ENCODE data around the gene ATP6V1B1. TPM values are rescaled to one million over a fixed set of nuclear protein-coding genes. Genes with fewer than 3 reads are reported as not detected.

Gene ATP6V1B1
- total RNA-seq, 1 donor from 2014 or later = 2.1 TPM

- Histone ChIP-seq H3K4me3 (no peak overlapping the region), H3K27ac (no peak overlapping the region), H3K27me3 (no peaks in the 10 kb centered on the region), H3K9me3 (no peaks in the 10 kb centered on the region), H3K4me1 (no peaks in the 10 kb centered on the region), H3K36me3 (no peaks in the 10 kb centered on the region)
- ATAC-seq (no peak), DNase-seq (peak; percentile 28)
- TF ChIP-seq, protein P1, sequence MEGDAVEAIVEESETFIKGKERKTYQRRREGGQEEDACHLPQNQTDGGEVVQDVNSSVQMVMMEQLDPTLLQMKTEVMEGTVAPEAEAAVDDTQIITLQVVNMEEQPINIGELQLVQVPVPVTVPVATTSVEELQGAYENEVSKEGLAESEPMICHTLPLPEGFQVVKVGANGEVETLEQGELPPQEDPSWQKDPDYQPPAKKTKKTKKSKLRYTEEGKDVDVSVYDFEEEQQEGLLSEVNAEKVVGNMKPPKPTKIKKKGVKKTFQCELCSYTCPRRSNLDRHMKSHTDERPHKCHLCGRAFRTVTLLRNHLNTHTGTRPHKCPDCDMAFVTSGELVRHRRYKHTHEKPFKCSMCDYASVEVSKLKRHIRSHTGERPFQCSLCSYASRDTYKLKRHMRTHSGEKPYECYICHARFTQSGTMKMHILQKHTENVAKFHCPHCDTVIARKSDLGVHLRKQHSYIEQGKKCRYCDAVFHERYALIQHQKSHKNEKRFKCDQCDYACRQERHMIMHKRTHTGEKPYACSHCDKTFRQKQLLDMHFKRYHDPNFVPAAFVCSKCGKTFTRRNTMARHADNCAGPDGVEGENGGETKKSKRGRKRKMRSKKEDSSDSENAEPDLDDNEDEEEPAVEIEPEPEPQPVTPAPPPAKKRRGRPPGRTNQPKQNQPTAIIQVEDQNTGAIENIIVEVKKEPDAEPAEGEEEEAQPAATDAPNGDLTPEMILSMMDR (IDR thresholded peaks at IDR 0.05) = no peak
- intact Hi-C loops (cut with DNase I) = loop anchor here (10.0 kb wide), 1 partner anchor 67 kb away; no protein-coding TSS in a partner anchor
These were observed 6.0 kb downstream of the ATP6V1B1 start for GRCh38 chr2:70941701-70942100.

- no peak for ATAC-seq
- Histone ChIP-seq H3K4me3 (no peak overlapping the region), H3K4me1 (no peaks in the 10 kb centered on the region), H3K27ac (no peak overlapping the region), H3K9me3 (no peaks in the 10 kb centered on the region), H3K36me3 (no peaks in the 10 kb centered on the region), H3K27me3 (no peaks in the 10 kb centered on the region)
- DNase-seq = peak; percentile 47
- TF ChIP-seq, protein P1 (IDR thresholded peaks at IDR 0.05) = no peak
- intact Hi-C loops (cut with DNase I) = loop anchor here (10.0 kb wide), 1 partner anchor 68 kb away; no protein-coding TSS in a partner anchor
These were observed 6.9 kb downstream of the ATP6V1B1 start for GRCh38 chr2:70942396-70943204.

DNA sequence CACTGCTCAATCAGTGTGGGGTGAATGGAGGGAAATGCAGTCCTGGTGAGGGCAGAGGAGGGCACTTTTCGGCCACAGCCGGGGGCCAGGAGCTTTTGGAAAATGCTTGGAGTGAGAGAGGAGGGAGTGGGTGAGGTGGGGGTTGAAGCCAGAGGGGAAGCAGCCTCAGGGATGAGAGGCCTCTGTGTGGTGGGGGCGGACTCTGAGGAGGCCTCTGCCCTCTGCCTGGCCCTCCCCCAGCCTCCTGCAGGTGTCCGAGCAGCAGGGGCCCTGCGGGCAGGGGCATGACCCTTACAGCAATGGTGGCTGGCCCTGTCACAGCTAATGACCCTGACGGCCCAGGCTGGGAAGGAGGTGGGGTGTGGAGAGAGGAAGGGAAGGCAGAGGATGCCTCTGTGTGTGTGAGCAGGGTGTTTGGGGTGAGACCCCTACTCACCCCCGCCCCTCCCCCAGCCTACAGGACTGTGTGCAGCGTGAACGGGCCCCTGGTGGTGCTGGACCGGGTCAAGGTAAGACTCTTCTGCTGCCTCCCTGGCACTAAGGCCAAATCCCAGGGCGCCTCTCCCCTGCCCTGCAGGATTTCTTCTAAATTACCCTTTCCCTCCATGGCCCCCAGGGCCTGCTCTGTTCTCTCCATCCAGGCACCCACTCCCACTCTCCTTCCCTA, 7.6 kb downstream of the ATP6V1B1 start:
- TF ChIP-seq, protein P1 (IDR thresholded peaks at IDR 0.05) = no peak
- ATAC-seq (no peak), DNase-seq (peak; percentile 37)

GRCh38 chr2:70944111-70944690, 8.5 kb downstream of the ATP6V1B1 start:
- H3K9me3 ChIP-seq = no peaks in the 10 kb centered on the region
- H3K27ac ChIP-seq = no peak overlapping the region
- DNase-seq = peak; percentile 36
- TF ChIP-seq, protein P1 (IDR thresholded peaks at IDR 0.05) = no peak
- H3K36me3 ChIP-seq = no peaks in the 10 kb centered on the region
- H3K4me1 ChIP-seq = no peaks in the 10 kb centered on the region
- H3K27me3 ChIP-seq = no peaks in the 10 kb centered on the region
- ATAC-seq = no peak
- intact Hi-C loops (cut with DNase I) = loop anchor here (10.0 kb wide), 1 partner anchor 69 kb away; no protein-coding TSS in a partner anchor
- no peak overlapping the region for H3K4me3 ChIP-seq

More for the DNA sequence above, 7.6 kb downstream of the ATP6V1B1 start:
- no peaks in the 10 kb centered on the region for H3K4me1 ChIP-seq
- H3K27me3 ChIP-seq = no peaks in the 10 kb centered on the region
- H3K4me3 ChIP-seq = no peak overlapping the region
- no peaks in the 10 kb centered on the region for H3K36me3 ChIP-seq
- intact Hi-C loops (cut with DNase I) = loop anchor here (10.0 kb wide), 1 partner anchor 69 kb away; no protein-coding TSS in a partner anchor
- no peaks in the 10 kb centered on the region for H3K9me3 ChIP-seq
- H3K27ac ChIP-seq = no peak overlapping the region

DNA sequence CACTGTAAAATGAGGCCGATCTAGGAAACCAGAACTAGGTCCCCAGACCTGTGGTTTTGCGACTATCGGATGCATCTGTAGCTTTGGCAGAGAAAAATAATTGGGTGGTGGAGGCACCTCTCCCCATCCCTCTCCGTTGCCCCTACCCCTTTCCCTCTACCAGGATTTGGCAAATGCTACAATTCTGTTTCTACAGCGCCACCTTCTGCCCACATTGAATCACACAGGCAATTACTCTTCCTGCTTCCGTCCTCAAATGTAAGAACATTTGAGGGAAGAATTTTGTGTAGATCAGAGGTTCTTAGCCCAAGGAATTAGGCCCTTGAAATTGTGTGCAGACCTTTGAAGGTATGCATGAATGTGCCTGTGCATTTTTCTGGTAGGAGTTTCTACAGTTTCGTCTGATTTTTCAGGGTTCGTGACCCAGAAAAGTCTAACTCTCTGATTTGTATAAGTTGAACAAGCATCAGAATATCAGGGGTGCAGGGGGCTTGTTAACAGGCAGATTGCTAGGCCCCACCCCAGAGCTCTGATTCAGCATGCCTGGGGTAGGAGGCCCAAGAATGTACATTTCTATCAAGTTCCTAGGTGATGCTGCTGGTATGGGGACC, 11.2 kb downstream of the ATP6V1B1 start:
- no peaks in the 10 kb centered on the region for H3K9me3 ChIP-seq
- no peak overlapping the region for H3K4me3 ChIP-seq
- H3K36me3 ChIP-seq = no peaks in the 10 kb centered on the region
- intact Hi-C loops (cut with DNase I) = loop anchor here (10.0 kb wide), 1 partner anchor 72 kb away; no protein-coding TSS in a partner anchor
- no peaks in the 10 kb centered on the region for H3K27me3 ChIP-seq
- DNase-seq (peak; percentile 18), ATAC-seq (peak; percentile 52)
- no peaks in the 10 kb centered on the region for H3K4me1 ChIP-seq
- TF ChIP-seq, protein P1 (IDR thresholded peaks at IDR 0.05) = peak; percentile 80
- no peak overlapping the region for H3K27ac ChIP-seq
